Natural killer cell (primary cell): ENCODE data around the gene LCLAT1. TPM values are rescaled to one million over a fixed set of nuclear protein-coding genes. Genes with fewer than 3 reads are reported as not detected.

ENCODE experiments used
- ATAC-seq, 3 donors: fragments of 150-1000 bp in 2 of 3; fragments of 200-7000 bp in 1 of 3; cut with Tn5 transposase; 1 replicate in 1 of 3; 2 replicates in 2 of 3; pipeline ENCODE4 v1.10.0; 2021; ENCODE audit warnings: mild to moderate bottlenecking in 2 of 3, moderate library complexity in 2 of 3
- DNase-seq, 2 donors: peaks; one replicate each; pipeline versions ENCODE4 v3.0.0 to v3.0.0-alpha.2; 2013 to 2021; ENCODE audit warnings: mixed read lengths in 1 of 2
- H3K27ac ChIP-seq: one replicate; pipeline ENCODE4 v1.5.1; 2013; ENCODE audit warnings: mild to moderate bottlenecking, low read length
- H3K27me3 ChIP-seq: one replicate; pipeline ENCODE4 v1.6.1; 2013; ENCODE audit warnings: low read length; ENCODE audit not compliant: control insufficient read depth, insufficient read depth
- H3K36me3 ChIP-seq: one replicate; pipeline ENCODE4 v1.6.1; 2013; ENCODE audit warnings: low read length; ENCODE audit not compliant: control insufficient read depth, insufficient read depth
- H3K4me1 ChIP-seq: one replicate; pipeline ENCODE4 v1.6.1; 2013; ENCODE audit warnings: low read length; ENCODE audit not compliant: control insufficient read depth, insufficient read depth
- H3K4me3 ChIP-seq: one replicate; pipeline ENCODE4 v1.5.1; 2013; ENCODE audit warnings: low read length
- H3K9me3 ChIP-seq: one replicate; pipeline ENCODE4 v1.6.1; 2013; ENCODE audit warnings: low read length; ENCODE audit not compliant: control insufficient read depth, insufficient read depth
- H3K27ac Mint-ChIP-seq, 2 donors: one replicate each; pipeline ENCODE4 v1.8.0; 2022; ENCODE audit warnings: mild to moderate bottlenecking in 2 of 2, mixed read lengths in 2 of 2, moderate library complexity in 1 of 2
- H3K27me3 Mint-ChIP-seq, 2 donors: one replicate each; pipeline ENCODE4 v1.8.0; 2022; ENCODE audit warnings: low read depth in 2 of 2, mixed read lengths in 2 of 2
- H3K36me3 Mint-ChIP-seq: one replicate; pipeline ENCODE4 v1.8.0; 2022; ENCODE audit warnings: mixed read lengths
- H3K4me1 Mint-ChIP-seq, 2 donors: one replicate each; pipeline ENCODE4 v1.8.0; 2022; ENCODE audit warnings: mixed read lengths in 2 of 2
- H3K4me3 Mint-ChIP-seq: one replicate; pipeline ENCODE4 v1.8.0; 2022; ENCODE audit warnings: mild to moderate bottlenecking, moderate library complexity, mixed read lengths
- H3K9me3 Mint-ChIP-seq, 2 donors: one replicate each; pipeline ENCODE4 v1.8.0; 2022; ENCODE audit warnings: mixed read lengths in 2 of 2
- WGBS: methylation state at CpG from one replicate; pipeline ENCODE4 v1.1.7; 2013; ENCODE audit warnings: missing lambda C conversion rate; ENCODE audit not compliant: insufficient coverage; 5-methylcytosine and 5-hydroxymethylcytosine counted together
- intact Hi-C: fragments of 100-400 bp; cut with micrococcal nuclease; formaldehyde crosslinking; loops from one replicate; pipeline ENCODE4 v1.14.2; 2022
- total RNA-seq, 4 donors: library from RNA; stranded (reverse); fragments of 120-200 nt in 1 of 4; gene quantifications; one replicate each; pipeline versions ENCODE4 v1.2.3 to v1.2.4, GENCODE V29; 2013 to 2022
- TF ChIP-seq, protein P1 (sequence below): fragments of 200-600 bp; IDR thresholded peaks from one replicate; pipeline ENCODE4 v1.8.0; 2022; ENCODE audit warnings: antibody characterized with exemption

Gene LCLAT1
- total RNA-seq, 3 donors from 2014 or later (not counting 1 experiment from before 2014, with no cell fraction given) = 13.0 to 16.2 (median 14.2) TPM

- ATAC-seq = no peak
- H3K4me1 Mint-ChIP-seq = no peaks in the 10 kb centered on the region
- Histone ChIP-seq H3K27ac (no peak overlapping the region), H3K27me3 (no peaks in the 10 kb centered on the region), H3K36me3 (no peaks in the 10 kb centered on the region), H3K4me3 (no peak overlapping the region), H3K4me1 (no peaks in the 10 kb centered on the region), H3K9me3 (no peaks in the 10 kb centered on the region)
- TF ChIP-seq, protein P1, sequence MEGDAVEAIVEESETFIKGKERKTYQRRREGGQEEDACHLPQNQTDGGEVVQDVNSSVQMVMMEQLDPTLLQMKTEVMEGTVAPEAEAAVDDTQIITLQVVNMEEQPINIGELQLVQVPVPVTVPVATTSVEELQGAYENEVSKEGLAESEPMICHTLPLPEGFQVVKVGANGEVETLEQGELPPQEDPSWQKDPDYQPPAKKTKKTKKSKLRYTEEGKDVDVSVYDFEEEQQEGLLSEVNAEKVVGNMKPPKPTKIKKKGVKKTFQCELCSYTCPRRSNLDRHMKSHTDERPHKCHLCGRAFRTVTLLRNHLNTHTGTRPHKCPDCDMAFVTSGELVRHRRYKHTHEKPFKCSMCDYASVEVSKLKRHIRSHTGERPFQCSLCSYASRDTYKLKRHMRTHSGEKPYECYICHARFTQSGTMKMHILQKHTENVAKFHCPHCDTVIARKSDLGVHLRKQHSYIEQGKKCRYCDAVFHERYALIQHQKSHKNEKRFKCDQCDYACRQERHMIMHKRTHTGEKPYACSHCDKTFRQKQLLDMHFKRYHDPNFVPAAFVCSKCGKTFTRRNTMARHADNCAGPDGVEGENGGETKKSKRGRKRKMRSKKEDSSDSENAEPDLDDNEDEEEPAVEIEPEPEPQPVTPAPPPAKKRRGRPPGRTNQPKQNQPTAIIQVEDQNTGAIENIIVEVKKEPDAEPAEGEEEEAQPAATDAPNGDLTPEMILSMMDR = no peak
- intact Hi-C loops = no loop called here
- no peaks in the 10 kb centered on the region for H3K9me3 Mint-ChIP-seq
- H3K4me3 Mint-ChIP-seq = no peak overlapping the region
- H3K27ac Mint-ChIP-seq = no peak overlapping the region
- no peak for DNase-seq
- peaks cover 0 to 3% of the 10 kb centered on the region in 2 donors for H3K27me3 Mint-ChIP-seq
- H3K36me3 Mint-ChIP-seq = no peaks in the 10 kb centered on the region
- WGBS = 94% methylated on average over 4 of the region's 5 CpGs
Observed at GRCh38 chr2:30661173-30662107, 214.4 kb downstream of the LCLAT1 start.

- TF ChIP-seq, protein P1 = no peak
- intact Hi-C loops = no loop called here
- no peaks in the 10 kb centered on the region for H3K4me1 Mint-ChIP-seq
- no peak for ATAC-seq
- Histone ChIP-seq H3K4me3 (no peak overlapping the region), H3K9me3 (no peaks in the 10 kb centered on the region), H3K36me3 (no peaks in the 10 kb centered on the region), H3K27ac (no peak overlapping the region), H3K27me3 (no peaks in the 10 kb centered on the region), H3K4me1 (no peaks in the 10 kb centered on the region)
- peaks cover 0 to 3% of the 10 kb centered on the region in 2 donors for H3K27me3 Mint-ChIP-seq
- H3K9me3 Mint-ChIP-seq = no peaks in the 10 kb centered on the region
- WGBS = 83% methylated on average over 12 of the region's 12 CpGs
- H3K4me3 Mint-ChIP-seq = no peak overlapping the region
- no peak for DNase-seq
- H3K36me3 Mint-ChIP-seq = no peaks in the 10 kb centered on the region
- no peak overlapping the region for H3K27ac Mint-ChIP-seq
Observed at GRCh38 chr2:30662268-30663131, 215.5 kb downstream of the LCLAT1 start.

GRCh38 chr2:30663321-30663720, 216.3 kb downstream of the LCLAT1 start:
- intact Hi-C loops = no loop called here
- Histone ChIP-seq H3K27me3 (no peaks in the 10 kb centered on the region), H3K9me3 (no peaks in the 10 kb centered on the region), H3K4me3 (no peak overlapping the region), H3K36me3 (no peaks in the 10 kb centered on the region), H3K27ac (no peak overlapping the region), H3K4me1 (no peaks in the 10 kb centered on the region)
- TF ChIP-seq, protein P1 = no peak
- H3K27ac Mint-ChIP-seq = no peak overlapping the region
- H3K4me1 Mint-ChIP-seq = no peaks in the 10 kb centered on the region
- 96% methylated on average over 4 of the region's 4 CpGs for WGBS
- DNase-seq (no peak), ATAC-seq (no peak)
- no peak overlapping the region for H3K4me3 Mint-ChIP-seq
- H3K36me3 Mint-ChIP-seq = no peaks in the 10 kb centered on the region
- no peaks in the 10 kb centered on the region for H3K9me3 Mint-ChIP-seq
- H3K27me3 Mint-ChIP-seq = peaks cover 0 to 4% of the 10 kb centered on the region in 2 donors
